M059J (cell line): Measurements from ENCODE around the gene PCDHGB4. TPM values are rescaled to one million over a fixed set of nuclear protein-coding genes. Genes with fewer than 3 reads are reported as not detected.
"Not testable (repeated sequence)": the region's sequence is repeated elsewhere in the genome, so short reads cannot be mapped to it uniquely, and the experiment has no call there.

Experiments used
- DNase-seq: peaks from one replicate; pipeline ENCODE4 v3.0.0-alpha.2; 2012; ENCODE audit warnings: low read depth
- total RNA-seq: library from RNA; depleted of rRNA; stranded (reverse); fragments of >200 nt; shearing (Covaris generic); gene quantifications from 2 replicates; pipeline ENCODE4 v1.2.3, GENCODE V29; 2014

PCDHGB4 gene
- total RNA-seq, 1 experiment from 2014 or later = not detected

- no peak for DNase-seq
Measured at GRCh38 chr5:141366016-141366896, 21.2 kb upstream of the PCDHGB4 start.

- DNase-seq = no peak
Measured at GRCh38 chr5:141369994-141370848, 17.3 kb upstream of the PCDHGB4 start, which contains the start of gene PCDHGB3. PCDHGB3 (plus strand) TSS chr5:141370242; CDS start chr5:141370395, 153 bp downstream.

- DNase-seq = no peak
Measured at GRCh38 chr5:141371572-141372475, 15.7 kb upstream of the PCDHGB4 start.

- DNase-seq = no peak
Measured at GRCh38 chr5:141373673-141374317, 13.7 kb upstream of the PCDHGB4 start, which contains the start of gene PCDHGA6. PCDHGA6 (plus strand) TSS chr5:141373891; CDS start chr5:141374084, 193 bp downstream.

- DNase-seq = no peak
Measured at GRCh38 chr5:141374627-141375026, 12.9 kb upstream of the PCDHGB4 start.

GRCh38 chr5:141375444-141376155, 11.9 kb upstream of the PCDHGB4 start:
- not testable (repeated sequence) for DNase-seq

- DNase-seq = no peak
Measured at GRCh38 chr5:141382469-141383294, 4.8 kb upstream of the PCDHGB4 start, which contains the start of gene PCDHGA7. PCDHGA7 (plus strand) TSS chr5:141382742; CDS start chr5:141382900, 158 bp downstream.

GRCh38 chr5:141383345-141383744, 4.2 kb upstream of the PCDHGB4 start:
- no peak for DNase-seq

- DNase-seq = no peak
Measured at GRCh38 chr5:141384471-141385267, 2.8 kb upstream of the PCDHGB4 start.

- no peak for DNase-seq
Measured at GRCh38 chr5:141388661-141389060, 1.2 kb downstream of the PCDHGB4 start.

GRCh38 chr5:141389153-141390042, 1.9 kb downstream of the PCDHGB4 start:
- DNase-seq = no peak

GRCh38 chr5:141392429-141393198, 5.1 kb downstream of the PCDHGB4 start, which contains the start of gene PCDHGA8:
PCDHGA8 (plus strand) TSS chr5:141392633; CDS start chr5:141392814, 181 bp downstream.
- no peak for DNase-seq

GRCh38 chr5:141393267-141393666, 5.8 kb downstream of the PCDHGB4 start:
- no peak for DNase-seq

GRCh38 chr5:141394401-141395187, 7.1 kb downstream of the PCDHGB4 start:
- DNase-seq = not testable (repeated sequence)
